Bronchial epithelial cell (primary cell): ENCODE measurements around the gene ETV7. TPM values are rescaled to one million over a fixed set of nuclear protein-coding genes. Genes with fewer than 3 reads are reported as not detected.

Experiments
- DNase-seq: peaks from one replicate; pipeline ENCODE4 v3.0.0-alpha.2; 2010; ENCODE audit warnings: low read depth
- FAIRE-seq: peaks from 2 replicates; lab custom pipeline; 2011; peaks lifted over from hg19 to GRCh38; lab: Jason Lieb, UNC
- H3K27me3 ChIP-seq: 2 replicates; pipeline ENCODE4 v1.5.1; 2011; ENCODE audit warnings: low read length; ENCODE audit not compliant: control insufficient read depth, insufficient read depth
- H3K36me3 ChIP-seq: 2 replicates; pipeline ENCODE4 v1.5.1; 2011; ENCODE audit warnings: low read length; ENCODE audit not compliant: control insufficient read depth, insufficient read depth
- H3K4me3 ChIP-seq: 2 replicates; pipeline ENCODE4 v1.5.1; 2011; ENCODE audit warnings: mild to moderate bottlenecking, low read depth, low read length, control low read depth
- total RNA-seq: library from RNA; depleted of rRNA; stranded (reverse); fragments of >200 nt; gene quantifications from 2 replicates; pipeline ENCODE4 v1.2.1, GENCODE V29; 2014
- TF ChIP-seq, protein P1 (sequence below): IDR thresholded peaks from 2 replicates; pipeline ENCODE4 v1.5.1; 2011; ENCODE audit warnings: mild to moderate bottlenecking, moderate library complexity, low read length, control low read depth, inconsistent platforms; ENCODE audit not compliant: insufficient read depth, severe bottlenecking

Gene ETV7
- total RNA-seq, result 0.13 TPM in 1 of 2 replicates, not detected in the other

DNA sequence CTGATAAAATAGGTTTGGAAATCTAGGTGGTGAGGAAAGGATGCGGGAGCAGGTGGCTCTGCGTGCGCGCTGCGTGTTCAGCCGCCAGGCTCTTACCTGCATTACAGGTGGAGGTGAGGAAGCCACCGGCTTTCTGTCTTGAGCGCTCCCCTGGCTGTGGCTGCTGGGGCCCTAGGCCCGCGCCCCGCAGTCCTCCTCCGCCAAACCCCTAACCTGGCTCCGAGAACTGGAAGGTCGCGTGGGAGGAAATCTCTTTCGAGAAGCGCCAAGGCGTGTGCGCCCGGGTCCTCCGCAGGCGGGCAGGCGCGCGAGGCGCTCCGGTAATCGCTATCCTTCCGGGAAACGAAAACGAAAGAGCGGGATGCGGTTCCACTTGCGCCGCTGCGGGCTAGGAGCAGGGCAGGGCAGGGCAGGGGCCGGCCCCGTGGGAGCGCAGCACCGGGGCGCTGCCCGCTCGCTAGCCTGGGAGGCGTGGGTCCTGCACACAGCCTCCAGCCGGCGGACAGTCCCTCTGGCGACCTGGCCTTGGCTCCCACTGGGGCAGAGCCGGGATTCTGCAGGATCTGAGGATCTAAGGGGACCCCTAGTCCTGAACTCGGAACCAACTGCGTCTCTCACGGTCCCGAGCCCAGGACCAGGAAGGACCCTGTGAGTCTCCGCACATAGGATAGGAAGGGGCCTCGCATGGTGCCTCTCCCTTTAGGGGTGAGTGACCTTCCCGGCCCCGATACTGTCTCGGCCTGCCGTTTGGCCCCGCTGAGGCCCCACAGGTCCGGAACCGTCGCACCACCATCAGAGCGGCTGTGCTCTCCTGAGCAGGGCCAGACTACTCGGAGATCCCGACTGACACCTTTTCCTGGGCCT is at the start of gene ETV7:
Gene ETV7, minus strand, starts transcription at position 230 of the 864 bp plus-strand sequence. Its CDS starts 128 bp downstream, at position 102.
- FAIRE-seq (no peak), DNase-seq (no peak)
- Histone ChIP-seq H3K27me3 (peaks cover 7% of the 10 kb centered on the region), H3K36me3 (no peaks in the 10 kb centered on the region), H3K4me3 (peak within 1 kb of the TSS; percentile 50)
- TF ChIP-seq, protein P1, sequence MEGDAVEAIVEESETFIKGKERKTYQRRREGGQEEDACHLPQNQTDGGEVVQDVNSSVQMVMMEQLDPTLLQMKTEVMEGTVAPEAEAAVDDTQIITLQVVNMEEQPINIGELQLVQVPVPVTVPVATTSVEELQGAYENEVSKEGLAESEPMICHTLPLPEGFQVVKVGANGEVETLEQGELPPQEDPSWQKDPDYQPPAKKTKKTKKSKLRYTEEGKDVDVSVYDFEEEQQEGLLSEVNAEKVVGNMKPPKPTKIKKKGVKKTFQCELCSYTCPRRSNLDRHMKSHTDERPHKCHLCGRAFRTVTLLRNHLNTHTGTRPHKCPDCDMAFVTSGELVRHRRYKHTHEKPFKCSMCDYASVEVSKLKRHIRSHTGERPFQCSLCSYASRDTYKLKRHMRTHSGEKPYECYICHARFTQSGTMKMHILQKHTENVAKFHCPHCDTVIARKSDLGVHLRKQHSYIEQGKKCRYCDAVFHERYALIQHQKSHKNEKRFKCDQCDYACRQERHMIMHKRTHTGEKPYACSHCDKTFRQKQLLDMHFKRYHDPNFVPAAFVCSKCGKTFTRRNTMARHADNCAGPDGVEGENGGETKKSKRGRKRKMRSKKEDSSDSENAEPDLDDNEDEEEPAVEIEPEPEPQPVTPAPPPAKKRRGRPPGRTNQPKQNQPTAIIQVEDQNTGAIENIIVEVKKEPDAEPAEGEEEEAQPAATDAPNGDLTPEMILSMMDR, result peak; percentile 4

DNA sequence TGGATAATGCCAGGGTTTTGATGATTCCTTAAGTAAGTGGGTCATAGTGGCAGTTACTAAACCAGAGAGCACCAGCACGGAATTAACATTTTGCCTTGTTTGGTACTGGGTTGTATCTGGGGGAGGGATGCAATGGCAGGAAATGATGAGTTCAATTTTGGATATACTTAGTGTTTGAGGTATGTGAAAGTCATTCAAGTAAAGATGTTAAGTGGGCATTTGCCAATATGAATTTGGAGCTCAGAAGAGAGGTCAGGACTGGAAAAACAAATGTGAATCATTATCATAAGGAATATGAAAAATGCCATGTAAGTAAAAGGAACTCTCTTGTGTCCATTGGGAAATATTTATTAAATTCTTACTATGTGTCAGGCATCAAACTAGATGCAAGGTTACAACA is 49.0 kb upstream of the ETV7 start:
- H3K27me3 ChIP-seq, result no peaks in the 10 kb centered on the region
- H3K36me3 ChIP-seq, result no peaks in the 10 kb centered on the region
- FAIRE-seq, result no peak
- no peak for DNase-seq
- H3K4me3 ChIP-seq, result no peak overlapping the region
- TF ChIP-seq, protein P1, result no peak

DNA sequence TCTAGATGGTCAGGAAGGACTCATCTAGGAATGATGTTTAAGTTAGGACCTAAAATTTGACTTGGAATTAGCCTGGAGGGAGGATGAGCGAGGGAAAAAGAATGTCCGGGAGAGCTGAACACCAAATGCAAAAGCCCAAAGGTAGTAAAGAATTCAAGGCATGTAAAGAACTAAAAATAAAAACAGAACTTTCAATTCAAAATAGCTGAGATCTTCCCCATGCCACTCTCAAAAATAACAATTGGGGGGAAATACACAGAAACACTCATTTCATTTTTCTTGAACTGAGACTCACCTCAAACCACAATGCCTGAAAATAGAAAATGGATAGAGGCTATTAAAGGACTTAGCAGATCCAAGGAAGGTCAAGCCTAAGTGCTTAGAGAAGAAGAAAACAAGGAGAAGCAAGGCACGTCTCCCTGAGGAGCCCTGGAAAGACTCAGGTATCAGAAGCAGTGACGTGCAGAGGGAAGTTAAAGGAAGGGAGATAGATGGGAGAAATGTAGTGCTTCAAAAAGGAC is 44.7 kb upstream of the ETV7 start:
- Histone ChIP-seq H3K4me3 (no peak overlapping the region), H3K36me3 (no peaks in the 10 kb centered on the region), H3K27me3 (no peaks in the 10 kb centered on the region)
- TF ChIP-seq, protein P1, result no peak
- FAIRE-seq, result no peak
- DNase-seq, result no peak

DNA sequence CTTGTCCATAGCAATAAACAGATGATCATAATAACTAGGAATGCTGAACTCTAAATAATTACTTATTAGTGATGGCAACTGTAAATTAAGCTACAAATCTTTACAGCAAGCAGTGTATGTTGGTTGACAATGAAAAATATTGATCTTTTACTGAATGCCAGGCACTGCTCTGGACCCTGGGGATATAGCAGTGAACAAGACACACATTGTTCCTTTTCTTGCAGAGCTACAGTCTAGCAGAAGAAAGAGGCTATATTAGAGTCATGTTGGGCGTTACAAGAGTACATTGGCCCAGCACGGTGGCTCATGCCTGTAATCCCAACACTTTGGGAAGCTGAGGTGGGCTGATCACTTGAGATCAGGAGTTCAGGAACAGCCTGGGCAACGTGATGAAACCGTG is 43.7 kb upstream of the ETV7 start:
- no peak for FAIRE-seq
- H3K27me3 ChIP-seq, result no peaks in the 10 kb centered on the region
- TF ChIP-seq, protein P1, result no peak

DNA sequence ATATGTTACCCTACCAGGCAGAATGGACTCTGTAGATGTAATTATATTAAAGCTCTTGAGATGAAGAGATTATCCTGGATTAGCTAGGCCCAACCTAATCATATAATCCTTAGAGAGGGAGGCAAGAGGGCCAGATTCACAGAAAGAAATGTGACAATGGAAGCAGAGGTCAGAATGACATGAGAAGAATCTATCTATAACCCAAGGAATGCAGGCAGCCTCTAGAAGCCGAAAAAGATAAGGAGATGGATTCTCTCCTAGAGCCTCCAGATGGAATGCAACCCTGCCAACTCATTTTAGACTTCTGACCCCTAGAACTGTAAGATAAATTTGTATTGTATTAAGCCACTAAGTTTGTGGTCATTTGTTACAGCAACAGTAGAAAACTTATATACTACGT is 42.9 kb upstream of the ETV7 start:
- no peak for DNase-seq
- Histone ChIP-seq H3K4me3 (no peak overlapping the region), H3K27me3 (no peaks in the 10 kb centered on the region), H3K36me3 (no peaks in the 10 kb centered on the region)
- FAIRE-seq, result no peak
- TF ChIP-seq, protein P1, result no peak

More for the DNA sequence above, 43.7 kb upstream of the ETV7 start:
- DNase-seq, result no peak
- Histone ChIP-seq H3K36me3 (no peaks in the 10 kb centered on the region), H3K4me3 (no peak overlapping the region)
